HUES6 (cell line): ENCODE results near the gene CORO1C.
"Not testable (repeated sequence)": the region's sequence is repeated elsewhere in the genome, so short reads cannot be mapped to it uniquely, and the experiment has no call there.

Source experiments
- H3K27ac ChIP-seq: 2 replicates; pipeline ENCODE4 v1.7.0; 2013; ENCODE audit warnings: low read depth, mild to moderate bottlenecking, low read length, inconsistent platforms
- H3K27me3 ChIP-seq: 2 replicates; pipeline ENCODE4 v1.6.1; 2013; ENCODE audit warnings: low read length; ENCODE audit not compliant: control insufficient read depth, insufficient read depth
- H3K36me3 ChIP-seq: 2 replicates; pipeline ENCODE4 v1.6.1; 2013; ENCODE audit warnings: low read length; ENCODE audit not compliant: control insufficient read depth, insufficient read depth
- H3K4me1 ChIP-seq: 2 replicates; pipeline ENCODE4 v1.6.1; 2013; ENCODE audit warnings: low read length; ENCODE audit not compliant: control insufficient read depth, insufficient read depth
- H3K4me3 ChIP-seq: 2 replicates; pipeline ENCODE4 v1.5.1; 2013; ENCODE audit warnings: low read depth, low read length
- H3K9ac ChIP-seq: one replicate; pipeline ENCODE4 v1.6.1; 2013; ENCODE audit warnings: mild to moderate bottlenecking, low read length
- H3K9me3 ChIP-seq: 2 replicates; pipeline ENCODE4 v1.6.1; 2013; ENCODE audit warnings: low read depth, low read length; ENCODE audit not compliant: control insufficient read depth, insufficient read depth

CORO1C gene

DNA sequence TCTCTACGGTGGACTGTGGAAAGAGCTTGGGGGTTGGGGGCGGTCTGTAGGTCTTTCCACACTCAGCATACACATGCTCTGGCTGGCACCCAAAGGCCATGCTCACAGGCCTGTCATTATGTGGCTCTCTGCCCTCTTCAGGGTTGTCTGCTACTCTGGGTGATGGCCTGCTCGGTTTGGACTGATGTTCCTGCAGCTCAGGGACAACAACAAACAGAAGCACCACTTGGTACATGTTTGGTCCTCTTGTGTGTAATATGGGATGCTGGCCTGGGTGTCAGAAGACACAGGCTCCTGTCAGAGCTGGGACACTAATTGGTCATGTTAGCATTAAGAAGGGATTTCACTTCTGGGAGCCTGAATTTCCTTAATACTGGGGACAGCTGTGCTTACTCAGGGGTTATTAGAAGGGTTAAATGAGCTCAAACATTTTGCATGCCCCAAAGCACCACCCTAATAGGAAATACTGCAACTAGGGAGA is 64.9 kb downstream of the CORO1C start:
- Histone ChIP-seq H3K4me3 (no peak overlapping the region), H3K27me3 (no peaks in the 10 kb centered on the region), H3K9ac (no peak overlapping the region), H3K27ac (no peak overlapping the region), H3K36me3 (peaks cover 9% of the 10 kb centered on the region), H3K9me3 (no peaks in the 10 kb centered on the region), H3K4me1 (peaks cover 30% of the 10 kb centered on the region)

DNA sequence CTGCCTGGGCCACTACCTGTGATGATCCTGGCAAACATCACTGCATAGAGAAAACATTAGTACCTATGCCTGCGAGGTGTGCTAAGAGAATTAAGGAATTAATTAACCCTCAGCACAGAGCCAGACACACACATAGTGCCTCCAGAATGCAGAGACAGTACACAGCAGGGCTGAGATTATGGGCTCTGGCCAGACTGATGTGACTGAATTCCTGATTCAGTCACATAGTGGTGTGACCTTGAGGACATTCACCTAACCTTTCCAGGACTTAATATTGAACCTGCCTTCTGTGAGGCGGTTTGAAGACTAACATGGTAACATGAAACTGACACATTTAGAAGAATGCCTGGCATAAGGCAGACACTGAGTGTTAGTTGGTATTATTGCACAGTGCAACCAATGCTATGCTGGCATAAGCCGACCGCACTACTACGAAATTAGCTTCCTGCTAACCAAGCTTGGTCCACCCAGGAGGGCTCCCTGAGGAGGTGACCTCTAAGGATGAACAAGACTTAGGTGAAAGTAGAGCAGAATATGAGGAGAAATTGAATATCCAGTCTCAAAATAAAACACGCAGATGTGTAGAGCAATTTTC is 65.6 kb downstream of the CORO1C start:
- peaks cover 9% of the 10 kb centered on the region for H3K36me3 ChIP-seq
- H3K27ac ChIP-seq: no peak overlapping the region
- H3K27me3 ChIP-seq: no peaks in the 10 kb centered on the region
- H3K4me1 ChIP-seq: peaks cover 30% of the 10 kb centered on the region
- H3K9ac ChIP-seq: no peak overlapping the region
- no peak overlapping the region for H3K4me3 ChIP-seq
- H3K9me3 ChIP-seq: no peaks in the 10 kb centered on the region

- H3K9ac ChIP-seq: no peak overlapping the region
- no peaks in the 10 kb centered on the region for H3K27me3 ChIP-seq
- H3K9me3 ChIP-seq: no peaks in the 10 kb centered on the region
- H3K36me3 ChIP-seq: peaks cover 14% of the 10 kb centered on the region
- no peak overlapping the region for H3K4me3 ChIP-seq
- peaks cover 24% of the 10 kb centered on the region for H3K4me1 ChIP-seq
- H3K27ac ChIP-seq: no peak overlapping the region
Observed at GRCh38 chr12:108664338-108665258, 66.7 kb downstream of the CORO1C start.

GRCh38 chr12:108663324-108664015 is 67.8 kb downstream of the CORO1C start:
- Histone ChIP-seq H3K36me3 (peaks cover 23% of the 10 kb centered on the region), H3K9me3 (no peaks in the 10 kb centered on the region), H3K4me3 (no peak overlapping the region), H3K4me1 (peaks cover 24% of the 10 kb centered on the region), H3K9ac (no peak overlapping the region), H3K27me3 (no peaks in the 10 kb centered on the region), H3K27ac (no peak overlapping the region)

DNA sequence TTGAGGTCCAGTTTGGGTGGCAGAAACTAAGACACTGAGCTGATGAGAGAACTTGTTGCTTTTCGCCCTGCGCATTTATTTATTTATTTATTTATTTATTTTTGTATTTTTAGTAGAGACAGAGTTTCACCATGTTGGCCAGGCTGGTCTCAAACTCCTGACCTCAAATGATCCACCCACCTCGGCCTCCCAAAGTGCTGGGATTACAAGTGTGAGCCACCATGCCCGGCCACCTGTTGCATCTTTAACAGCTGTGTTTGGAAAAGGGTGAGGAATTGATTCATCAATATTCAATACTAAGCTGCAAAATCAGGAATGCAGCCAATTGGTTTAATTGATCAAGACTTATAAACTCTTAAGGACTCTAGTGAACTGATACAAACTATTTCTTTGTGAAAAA is 73.2 kb downstream of the CORO1C start:
- H3K4me3 ChIP-seq, H3K27ac ChIP-seq, H3K27me3 ChIP-seq, H3K9me3 ChIP-seq, H3K4me1 ChIP-seq, H3K9ac ChIP-seq: not testable (repeated sequence)
- peaks cover 35% of the 10 kb centered on the region for H3K36me3 ChIP-seq

GRCh38 chr12:108657130-108657745 is 74.1 kb downstream of the CORO1C start:
- Histone ChIP-seq H3K9me3 (peaks cover 2% of the 10 kb centered on the region; the same call in 1 of the 2 replicates), H3K36me3 (peaks cover 41% of the 10 kb centered on the region), H3K4me3 (no peak overlapping the region), H3K27me3 (no peaks in the 10 kb centered on the region), H3K9ac (no peak overlapping the region), H3K27ac (no peak overlapping the region), H3K4me1 (peaks cover 16% of the 10 kb centered on the region)

DNA sequence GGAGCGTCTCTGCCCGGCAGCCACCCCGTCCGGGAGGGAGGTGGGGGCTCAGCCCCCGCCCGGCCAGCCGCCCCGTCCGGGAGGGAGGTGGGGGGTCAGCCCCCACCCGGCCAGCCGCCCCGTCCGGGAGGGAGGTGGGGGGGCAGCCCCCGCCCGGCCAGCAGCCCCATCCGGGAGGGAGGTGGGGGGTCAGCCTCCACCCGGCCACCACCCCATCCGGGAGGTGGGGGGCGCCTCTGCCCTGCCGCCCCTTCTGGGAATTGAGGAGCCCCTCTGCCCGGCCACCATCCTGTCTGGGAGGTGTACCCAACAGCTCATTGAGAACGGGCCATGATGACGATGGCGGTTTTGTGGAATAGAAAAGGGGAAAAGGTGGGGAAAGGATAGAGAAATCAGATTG is 75.1 kb downstream of the CORO1C start:
- H3K36me3 ChIP-seq: peaks cover 44% of the 10 kb centered on the region
- not testable (repeated sequence) for H3K27ac ChIP-seq, H3K9ac ChIP-seq, H3K27me3 ChIP-seq, H3K9me3 ChIP-seq, H3K4me3 ChIP-seq
- H3K4me1 ChIP-seq: peaks cover 16% of the 10 kb centered on the region

DNA sequence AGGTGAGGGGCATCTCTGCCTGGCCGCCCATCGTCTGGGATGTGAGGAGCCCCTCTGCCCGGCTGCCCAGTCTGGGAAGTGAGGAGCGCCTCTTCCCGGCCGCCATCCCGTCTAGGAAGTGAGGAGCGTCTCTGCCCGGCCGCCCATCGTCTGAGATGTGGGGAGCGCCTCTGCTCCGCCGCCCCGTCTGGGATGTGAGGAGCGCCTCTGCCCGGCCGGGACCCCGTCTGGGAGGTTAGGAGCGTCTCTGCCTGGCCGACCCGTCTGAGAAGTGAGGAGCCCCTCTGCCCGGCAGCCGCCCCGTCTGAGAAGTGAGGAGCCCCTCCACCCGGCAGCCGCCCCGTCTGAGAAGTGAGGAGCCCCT is 75.5 kb downstream of the CORO1C start:
- Histone ChIP-seq H3K36me3 (peaks cover 48% of the 10 kb centered on the region), H3K4me1 (peaks cover 16% of the 10 kb centered on the region)
- not testable (repeated sequence) for H3K9ac ChIP-seq, H3K27ac ChIP-seq, H3K27me3 ChIP-seq, H3K9me3 ChIP-seq, H3K4me3 ChIP-seq

GRCh38 chr12:108654622-108655021 is 76.7 kb downstream of the CORO1C start:
- not testable (repeated sequence) for H3K9ac ChIP-seq, H3K4me3 ChIP-seq, H3K9me3 ChIP-seq, H3K27ac ChIP-seq, H3K27me3 ChIP-seq
- peaks cover 16% of the 10 kb centered on the region for H3K4me1 ChIP-seq
- peaks cover 54% of the 10 kb centered on the region for H3K36me3 ChIP-seq

GRCh38 chr12:108653922-108654321 is 77.4 kb downstream of the CORO1C start:
- Histone ChIP-seq H3K36me3 (peaks cover 57% of the 10 kb centered on the region), H3K27me3 (no peaks in the 10 kb centered on the region), H3K4me1 (peaks cover 16% of the 10 kb centered on the region), H3K4me3 (no peak overlapping the region), H3K9me3 (peaks cover 2% of the 10 kb centered on the region; the same call in 1 of the 2 replicates), H3K9ac (no peak overlapping the region), H3K27ac (no peak overlapping the region)
